Liver (tissue), 9 donors: ENCODE data around the gene ATP6V1A. TPM values are rescaled to one million over a fixed set of nuclear protein-coding genes. Genes with fewer than 3 reads are reported as not detected.

Experiments
- DNase-seq: peaks from one replicate; pipeline ENCODE4 v3.0.0-alpha.2; 2017; ENCODE audit warnings: low spot score
- H3K27ac ChIP-seq, 2 donors: one replicate each; pipeline ENCODE4 v1.7.0; 2013; ENCODE audit warnings: inconsistent platforms in 2 of 2, low read length in 2 of 2, control low read depth in 1 of 2, low read depth in 1 of 2, mild to moderate bottlenecking in 1 of 2
- H3K27me3 ChIP-seq, 4 donors: one replicate each; pipeline versions ENCODE4 v1.6.1 to v1.7.0; 2013; ENCODE audit warnings: low read length in 3 of 4, inconsistent platforms in 1 of 4, mild to moderate bottlenecking in 1 of 4, moderate library complexity in 1 of 4; ENCODE audit not compliant: control insufficient read depth in 4 of 4, insufficient read depth in 4 of 4
- H3K36me3 ChIP-seq, 4 donors: one replicate each; pipeline versions ENCODE4 v1.6.1 to v1.7.0; 2013; ENCODE audit warnings: low read length in 3 of 4, mild to moderate bottlenecking in 3 of 4, low read depth in 1 of 4, moderate library complexity in 1 of 4; ENCODE audit not compliant: control insufficient read depth in 4 of 4, insufficient read depth in 3 of 4
- H3K4me1 ChIP-seq, 4 donors: one replicate each; pipeline versions ENCODE4 v1.6.1 to v1.7.0; 2013; ENCODE audit warnings: low read length in 3 of 4, mild to moderate bottlenecking in 3 of 4, moderate library complexity in 1 of 4; ENCODE audit not compliant: control insufficient read depth in 4 of 4, insufficient read depth in 4 of 4
- H3K4me3 ChIP-seq, 3 donors: one replicate each; pipeline versions ENCODE4 v1.6.1 to v1.7.0; 2013; ENCODE audit warnings: low read length in 3 of 3, control low read depth in 1 of 3, low read depth in 1 of 3, mild to moderate bottlenecking in 1 of 3
- H3K9ac ChIP-seq, 2 donors: one replicate each; pipeline ENCODE4 v1.7.0; 2013; ENCODE audit warnings: low read length in 2 of 2, mild to moderate bottlenecking in 2 of 2, moderate library complexity in 2 of 2, control low read depth in 1 of 2, low read depth in 1 of 2
- H3K9me3 ChIP-seq, 4 donors: one replicate each; pipeline versions ENCODE4 v1.6.1 to v1.7.0; 2013; ENCODE audit warnings: low read length in 3 of 4; ENCODE audit not compliant: control insufficient read depth in 4 of 4
- ATF3 ChIP-seq: IDR thresholded peaks from 2 replicates; pipeline ENCODE4 v1.6.1; 2016; ENCODE audit warnings: antibody characterized with exemption
- EGR1 ChIP-seq, 2 donors: IDR thresholded peaks; 2 replicates each; pipeline ENCODE4 v1.6.1; 2016 to 2018; ENCODE audit warnings: antibody characterized with exemption in 2 of 2, low read depth in 2 of 2
- FOXA2 ChIP-seq: IDR thresholded peaks from 2 replicates; pipeline ENCODE4 v1.6.1; 2016; ENCODE audit warnings: antibody characterized with exemption
- GABPA ChIP-seq, 2 donors: IDR thresholded peaks in 1 of 2; conservative IDR thresholded peaks in 1 of 2; 2 replicates each; pipeline ENCODE4 v1.6.1; 2016; ENCODE audit warnings: antibody characterized with exemption in 2 of 2, mild to moderate bottlenecking in 1 of 2, moderate library complexity in 1 of 2
- HNF4A ChIP-seq, 2 donors: conservative IDR thresholded peaks; 2 replicates each; pipeline ENCODE4 v1.6.1; 2016; ENCODE audit warnings: antibody characterized with exemption in 2 of 2, mild to moderate bottlenecking in 2 of 2
- JUND ChIP-seq, 2 donors: IDR thresholded peaks; 2 replicates each; pipeline ENCODE4 v1.6.1; 2016; ENCODE audit warnings: antibody characterized with exemption in 2 of 2
- MAX ChIP-seq: IDR thresholded peaks from 2 replicates; pipeline ENCODE4 v1.6.1; 2016; ENCODE audit warnings: antibody characterized with exemption
- RAD21 ChIP-seq, 2 donors: IDR thresholded peaks; 2 replicates each; pipeline ENCODE4 v1.6.1; 2016; ENCODE audit warnings: antibody characterized with exemption in 2 of 2, mild to moderate bottlenecking in 2 of 2
- REST ChIP-seq: IDR thresholded peaks from 2 replicates; pipeline ENCODE4 v1.6.1; 2016; ENCODE audit warnings: antibody characterized with exemption, mild to moderate bottlenecking
- RXRA ChIP-seq, 2 donors: IDR thresholded peaks; 2 replicates each; pipeline ENCODE4 v1.6.1; 2017 to 2018; ENCODE audit warnings: antibody characterized with exemption in 2 of 2, mild to moderate bottlenecking in 1 of 2
- SP1 ChIP-seq: IDR thresholded peaks from 2 replicates; pipeline ENCODE4 v1.6.1; 2018; ENCODE audit warnings: antibody characterized with exemption, mild to moderate bottlenecking
- TAF1 ChIP-seq: conservative IDR thresholded peaks from 2 replicates; pipeline ENCODE4 v1.6.1; 2016; ENCODE audit warnings: antibody characterized with exemption, mild to moderate bottlenecking
- YY1 ChIP-seq: IDR thresholded peaks from 2 replicates; pipeline ENCODE4 v1.6.1; 2016; ENCODE audit warnings: antibody characterized with exemption, mild to moderate bottlenecking
- ZBTB33 ChIP-seq: IDR thresholded peaks from 2 replicates; pipeline ENCODE4 v1.6.1; 2016; ENCODE audit warnings: antibody characterized with exemption
- WGBS: extraction: QIAGEN DNeasy Blood & Tissue Kit; methylation state at CpG from one replicate; pipeline ENCODE4 v1.1.7; 2013; 5-methylcytosine and 5-hydroxymethylcytosine counted together
- polyA plus RNA-seq, 2 donors: library from polyadenylated mRNA; stranded (reverse) in 1 of 2; unstranded in 1 of 2; fragments of 200-250 nt in 1 of 2; fragments of >200 nt in 1 of 2; fragmentation: Nextera tagmentation in 1 of 2; extraction: Ambion mirVana in 1 of 2; gene quantifications; one replicate each; pipeline versions ENCODE4 v1.2.1 to v1.2.3, GENCODE V29; 2013 to 2015
- total RNA-seq, 2 donors: library from RNA; depleted of rRNA; stranded (reverse); fragments of >200 nt; gene quantifications; one replicate each; pipeline ENCODE4 v1.2.3, GENCODE V29; 2014
- donor health status: healthy.
- donor health status: healthy.
- donor health status: healthy.
- donor health status: healthy.
- donor health status: healthy.

ATP6V1A gene
- total and polyA plus RNA-seq, 4 donors, result 15.2 to 53.2 (median 42.7) TPM

GRCh38 chr3:113697500-113698090, 49.2 kb upstream of the ATP6V1A start (continued):
- TF ChIP-seq REST, result no peak

- DNase-seq, result no peak
- no peaks in the 10 kb centered on the region for H3K36me3 ChIP-seq
- no peaks in the 10 kb centered on the region for H3K9me3 ChIP-seq
- peak overlapping the region in 1 of 2 donors; percentile 90 for H3K27ac ChIP-seq
- no peaks in the 10 kb centered on the region for H3K27me3 ChIP-seq
- 61% methylated on average over 6 of the region's 6 CpGs for WGBS
- peak overlapping the region in 1 of 2 donors; percentile 99 for H3K9ac ChIP-seq
- no peak overlapping the region for H3K4me3 ChIP-seq
- no peak for TF ChIP-seq RXRA (IDR thresholded peaks at IDR 0.05)
- TF ChIP-seq SP1, result no peak
- TF ChIP-seq JUND (IDR thresholded peaks at IDR 0.05), result no peak
- TF ChIP-seq RAD21 (IDR thresholded peaks at IDR 0.05), result no peak
- no peak for TF ChIP-seq FOXA2
- no peak for TF ChIP-seq EGR1 (IDR thresholded peaks at IDR 0.05; ENCODE audit: low read depth in 2 of 2)
- TF ChIP-seq TAF1, result no peak
- TF ChIP-seq REST, result no peak
- H3K4me1 ChIP-seq, result peaks cover 2 to 30% (median 26%) of the 10 kb centered on the region in 4 donors
Measured at GRCh38 chr3:113698213-113698742, 48.6 kb upstream of the ATP6V1A start.

GRCh38 chr3:113698956-113699355, 47.9 kb upstream of the ATP6V1A start:
- no peak for DNase-seq
- Histone ChIP-seq H3K9ac (no peak overlapping the region), H3K4me1 (peaks cover 2 to 27% (median 24%) of the 10 kb centered on the region in 4 donors), H3K27ac (no peak overlapping the region), H3K4me3 (peak overlapping the region in 2 of 3 donors; percentile 42 to 44), H3K9me3 (no peaks in the 10 kb centered on the region), H3K27me3 (no peaks in the 10 kb centered on the region), H3K36me3 (no peaks in the 10 kb centered on the region)
- TF ChIP-seq ZBTB33 (no peak), FOXA2 (no peak), EGR1 (IDR thresholded peaks at IDR 0.05; ENCODE audit: low read depth in 2 of 2) (no peak), RAD21 (IDR thresholded peaks at IDR 0.05) (no peak), SP1 (no peak), YY1 (no peak), GABPA (IDR thresholded peaks at IDR 0.05 in 1 of 2, conservative IDR thresholded peaks at IDR 0.05 in 1 of 2) (no peak), JUND (IDR thresholded peaks at IDR 0.05) (no peak), ATF3 (no peak), HNF4A (conservative IDR thresholded peaks at IDR 0.05) (no peak), MAX (no peak)
- 23% methylated on average over 24 of the region's 24 CpGs for WGBS
